H9 (cell line): Measurements from ENCODE around the gene SUN1. TPM values are rescaled to one million over a fixed set of nuclear protein-coding genes. Genes with fewer than 3 reads are reported as not detected.

Experiments used
- DNase-seq: peaks from one replicate; pipeline ENCODE4 v3.0.0-alpha.2; 2017
- H2AFZ ChIP-seq: one replicate; pipeline ENCODE4 v1.6.1; 2013; ENCODE audit warnings: mild to moderate bottlenecking, low read length, control low read depth, moderate library complexity
- H2AK5ac ChIP-seq: 2 replicates; pipeline ENCODE4 v1.6.1; 2013; ENCODE audit warnings: low read length, control low read depth, mixed read lengths; ENCODE audit not compliant: insufficient read length
- H2BK120ac ChIP-seq: one replicate; pipeline ENCODE4 v1.6.1; 2013; ENCODE audit warnings: low read depth, mild to moderate bottlenecking, low read length, control low read depth, inconsistent platforms; ENCODE audit not compliant: poor library complexity, severe bottlenecking
- H2BK12ac ChIP-seq: 2 replicates; pipeline ENCODE4 v1.6.1; 2013; ENCODE audit warnings: low read length, control low read depth, mixed read lengths, low read depth; ENCODE audit not compliant: insufficient read length
- H2BK15ac ChIP-seq: 2 replicates; pipeline ENCODE4 v1.6.1; 2013; ENCODE audit warnings: low read depth, low read length, control low read depth
- H2BK20ac ChIP-seq: one replicate; pipeline ENCODE4 v1.6.1; 2013; ENCODE audit warnings: low read depth, mild to moderate bottlenecking, low read length, control low read depth, inconsistent platforms; ENCODE audit not compliant: poor library complexity, severe bottlenecking
- H2BK5ac ChIP-seq: 2 replicates; pipeline ENCODE4 v1.6.1; 2013; ENCODE audit warnings: low read length, control low read depth, mixed read lengths; ENCODE audit not compliant: insufficient read length
- H3K14ac ChIP-seq: 2 replicates; pipeline ENCODE4 v1.6.1; 2013; ENCODE audit warnings: low read length, control low read depth; ENCODE audit not compliant: insufficient read depth
- H3K18ac ChIP-seq: 2 replicates; pipeline ENCODE4 v1.6.1; 2013; ENCODE audit warnings: low read depth, mild to moderate bottlenecking, mixed read lengths, low read length, control low read depth; ENCODE audit not compliant: insufficient read length
- H3K23ac ChIP-seq: 2 replicates; pipeline ENCODE4 v1.6.1; 2013; ENCODE audit warnings: low read length, control low read depth, mixed read lengths, low read depth; ENCODE audit not compliant: insufficient read length
- H3K23me2 ChIP-seq: 2 replicates; pipeline ENCODE4 v1.6.1; 2013; ENCODE audit warnings: low read depth, mild to moderate bottlenecking, mixed read lengths, low read length, control low read depth; ENCODE audit not compliant: insufficient read length, poor library complexity, severe bottlenecking
- H3K27ac ChIP-seq: 2 replicates; pipeline ENCODE4 v1.5.1; 2013; ENCODE audit warnings: low read length, control low read depth, mixed read lengths, low read depth; ENCODE audit not compliant: insufficient read length
- H3K27me3 ChIP-seq: 2 replicates; pipeline ENCODE4 v1.6.1; 2013; ENCODE audit warnings: low read length, control low read depth, inconsistent platforms; ENCODE audit not compliant: insufficient read depth
- H3K4ac ChIP-seq: 2 replicates; pipeline ENCODE4 v1.6.1; 2013; ENCODE audit warnings: low read depth, mild to moderate bottlenecking, control low read depth, inconsistent platforms, low read length, moderate library complexity
- H3K4me1 ChIP-seq: 2 replicates; pipeline ENCODE4 v1.6.1; 2013; ENCODE audit warnings: low read length, control low read depth, inconsistent platforms; ENCODE audit not compliant: insufficient read depth
- H3K4me2 ChIP-seq: 2 replicates; pipeline ENCODE4 v1.6.1; 2013; ENCODE audit warnings: low read length, control low read depth, mixed read lengths; ENCODE audit not compliant: insufficient read length, insufficient read depth
- H3K56ac ChIP-seq: 2 replicates; pipeline ENCODE4 v1.6.1; 2013; ENCODE audit warnings: low read depth, mild to moderate bottlenecking, mixed read lengths, low read length, control low read depth; ENCODE audit not compliant: insufficient read length
- H3K79me1 ChIP-seq: 2 replicates; pipeline ENCODE4 v1.6.1; 2013; ENCODE audit warnings: low read depth, mild to moderate bottlenecking, moderate library complexity, low read length, control low read depth, inconsistent platforms; ENCODE audit not compliant: insufficient read depth, poor library complexity, severe bottlenecking
- H3K79me2 ChIP-seq: 2 replicates; pipeline ENCODE4 v1.6.1; 2013; ENCODE audit warnings: low read length, control low read depth, inconsistent platforms; ENCODE audit not compliant: insufficient read depth
- H3K9ac ChIP-seq: 2 replicates; pipeline ENCODE4 v1.6.1; 2013; ENCODE audit warnings: low read length, control low read depth, mixed read lengths; ENCODE audit not compliant: insufficient read length; ENCODE audit errors: extremely low read depth
- H3K9me3 ChIP-seq: one replicate; pipeline ENCODE4 v1.6.1; 2013; ENCODE audit warnings: low read depth, low read length, inconsistent platforms; ENCODE audit not compliant: control insufficient read depth
- H3T11ph ChIP-seq: one replicate; pipeline ENCODE4 v1.6.1; 2013; ENCODE audit warnings: mild to moderate bottlenecking, low read length, control low read depth, inconsistent platforms
- H4K20me1 ChIP-seq: one replicate; pipeline ENCODE4 v1.6.1; 2013; ENCODE audit not compliant: control insufficient read depth, insufficient read length, insufficient read depth
- H4K5ac ChIP-seq: 2 replicates; pipeline ENCODE4 v1.6.1; 2013; ENCODE audit warnings: low read depth, mild to moderate bottlenecking, mixed read lengths, low read length, control low read depth; ENCODE audit not compliant: insufficient read length
- H4K8ac ChIP-seq: replicated peaks from 2 replicates; pipeline ENCODE4 v1.6.1; 2013; ENCODE audit warnings: low read length, control low read depth, mixed read lengths, low read depth; ENCODE audit not compliant: insufficient read length
- H4K91ac ChIP-seq: 2 replicates; pipeline ENCODE4 v1.6.1; 2013; ENCODE audit warnings: low read depth, mild to moderate bottlenecking, moderate library complexity, mixed read lengths, low read length, control low read depth; ENCODE audit not compliant: insufficient read length
- H3K27ac Mint-ChIP-seq, 3 experiments: 2 replicates in 2 of 3; 3 replicates in 1 of 3; pipeline ENCODE4 v1.8.0; 2020 to 2021; ENCODE audit warnings: mixed read lengths in 3 of 3, mild to moderate bottlenecking in 1 of 3, moderate library complexity in 1 of 3
- H3K27me3 Mint-ChIP-seq: 2 replicates; pipeline ENCODE4 v1.8.0; 2021; ENCODE audit warnings: low read depth, mild to moderate bottlenecking, moderate library complexity, mixed read lengths
- H3K36me3 Mint-ChIP-seq, 3 experiments: 2 replicates in 2 of 3; 3 replicates in 1 of 3; pipeline ENCODE4 v1.8.0; 2020 to 2021; ENCODE audit warnings: low read depth in 3 of 3, mixed read lengths in 3 of 3; ENCODE audit not compliant: insufficient read depth in 1 of 3
- H3K4me1 Mint-ChIP-seq, 2 experiments: 2 replicates each; pipeline ENCODE4 v1.8.0; 2020; ENCODE audit warnings: mixed read lengths in 2 of 2
- H3K4me3 Mint-ChIP-seq, 2 experiments: 2 replicates in 1 of 2; 3 replicates in 1 of 2; pipeline ENCODE4 v1.8.0; 2020 to 2021; ENCODE audit warnings: mild to moderate bottlenecking in 2 of 2, mixed read lengths in 2 of 2, moderate library complexity in 1 of 2
- H3K9me3 Mint-ChIP-seq, 2 experiments: 2 replicates in 1 of 2; 3 replicates in 1 of 2; pipeline ENCODE4 v1.8.0; 2020; ENCODE audit warnings: mild to moderate bottlenecking in 2 of 2, mixed read lengths in 2 of 2, moderate library complexity in 1 of 2
- WGBS: extraction: QIAGEN DNeasy Blood & Tissue Kit; methylation state at CpG from one replicate; pipeline ENCODE4 v1.1.7; 2013; ENCODE audit warnings: missing lambda C conversion rate, low lambda C conversion rate, mixed read lengths; ENCODE audit not compliant: insufficient read length; ENCODE audit errors: extremely low coverage; 5-methylcytosine and 5-hydroxymethylcytosine counted together
- total RNA-seq: library from RNA; stranded (reverse); gene quantifications from 2 replicates; pipeline ENCODE4 v1.2.1, GENCODE V29; 2021
- TF ChIP-seq, protein P1 (sequence below): fragments of 200-600 bp; sonication (generic); conservative IDR thresholded peaks from 3 replicates; pipeline ENCODE4 v1.8.0; 2021; ENCODE audit warnings: antibody characterized with exemption, mild to moderate bottlenecking

SUN1 gene
- total RNA-seq, 1 experiment from 2014 or later, result 118 TPM

- H3K56ac ChIP-seq, result no peak overlapping the region
- no peak overlapping the region for H3K4ac ChIP-seq
- no peak overlapping the region for H3T11ph ChIP-seq
- H3K4me3 Mint-ChIP-seq, result no peak overlapping the region
- H2BK20ac ChIP-seq, result no peak overlapping the region
- no peaks in the 10 kb centered on the region for H3K4me1 Mint-ChIP-seq
- no peak overlapping the region for H2AFZ ChIP-seq
- no peak overlapping the region for H4K91ac ChIP-seq
- no peak overlapping the region for H2AK5ac ChIP-seq
- no peaks in the 10 kb centered on the region for H3K23me2 ChIP-seq
- H3K79me2 ChIP-seq, result no peaks in the 10 kb centered on the region
- no peak overlapping the region for H2BK12ac ChIP-seq
- no peak overlapping the region for H3K14ac ChIP-seq
- H3K27me3 ChIP-seq, result no peaks in the 10 kb centered on the region
- TF ChIP-seq, protein P1, sequence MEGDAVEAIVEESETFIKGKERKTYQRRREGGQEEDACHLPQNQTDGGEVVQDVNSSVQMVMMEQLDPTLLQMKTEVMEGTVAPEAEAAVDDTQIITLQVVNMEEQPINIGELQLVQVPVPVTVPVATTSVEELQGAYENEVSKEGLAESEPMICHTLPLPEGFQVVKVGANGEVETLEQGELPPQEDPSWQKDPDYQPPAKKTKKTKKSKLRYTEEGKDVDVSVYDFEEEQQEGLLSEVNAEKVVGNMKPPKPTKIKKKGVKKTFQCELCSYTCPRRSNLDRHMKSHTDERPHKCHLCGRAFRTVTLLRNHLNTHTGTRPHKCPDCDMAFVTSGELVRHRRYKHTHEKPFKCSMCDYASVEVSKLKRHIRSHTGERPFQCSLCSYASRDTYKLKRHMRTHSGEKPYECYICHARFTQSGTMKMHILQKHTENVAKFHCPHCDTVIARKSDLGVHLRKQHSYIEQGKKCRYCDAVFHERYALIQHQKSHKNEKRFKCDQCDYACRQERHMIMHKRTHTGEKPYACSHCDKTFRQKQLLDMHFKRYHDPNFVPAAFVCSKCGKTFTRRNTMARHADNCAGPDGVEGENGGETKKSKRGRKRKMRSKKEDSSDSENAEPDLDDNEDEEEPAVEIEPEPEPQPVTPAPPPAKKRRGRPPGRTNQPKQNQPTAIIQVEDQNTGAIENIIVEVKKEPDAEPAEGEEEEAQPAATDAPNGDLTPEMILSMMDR, result no peak
- no peaks in the 10 kb centered on the region for H3K4me1 ChIP-seq
- no peaks in the 10 kb centered on the region for H3K79me1 ChIP-seq
- H3K36me3 Mint-ChIP-seq, result peaks cover 68 to 94% (median 88%) of the 10 kb centered on the region in 3 experiments
- no peak for DNase-seq
- no peak overlapping the region for H3K18ac ChIP-seq
- H3K4me2 ChIP-seq, result no peak overlapping the region
- no peaks in the 10 kb centered on the region for H4K20me1 ChIP-seq
- no CpG with 5 or more reads among the region's 16 CpGs for WGBS
- no peak overlapping the region for H2BK120ac ChIP-seq
- H2BK5ac ChIP-seq, result no peak overlapping the region
- H4K5ac ChIP-seq, result no peak overlapping the region
- no peak overlapping the region for H2BK15ac ChIP-seq
- no peaks in the 10 kb centered on the region for H3K9me3 Mint-ChIP-seq
- H3K9ac ChIP-seq, result no peak overlapping the region
- no peak overlapping the region for H4K8ac ChIP-seq
- H3K23ac ChIP-seq, result no peak overlapping the region
- no peaks in the 10 kb centered on the region for H3K27me3 Mint-ChIP-seq
- no peak overlapping the region; a peak in 1 of 7 replicates for H3K27ac Mint-ChIP-seq
- H3K27ac ChIP-seq, result no peak overlapping the region
- H3K9me3 ChIP-seq, result no peaks in the 10 kb centered on the region
Measured at GRCh38 chr7:863106-863505, 30.8 kb downstream of the SUN1 start.
